Fibroblast of skin of right quadriceps (primary cell): ENCODE measurements around the gene INPP5F.

Experiments used
- DNase-seq: peaks from one replicate; pipeline ENCODE4 v3.0.0-alpha.2; 2013

Gene INPP5F, protein sequence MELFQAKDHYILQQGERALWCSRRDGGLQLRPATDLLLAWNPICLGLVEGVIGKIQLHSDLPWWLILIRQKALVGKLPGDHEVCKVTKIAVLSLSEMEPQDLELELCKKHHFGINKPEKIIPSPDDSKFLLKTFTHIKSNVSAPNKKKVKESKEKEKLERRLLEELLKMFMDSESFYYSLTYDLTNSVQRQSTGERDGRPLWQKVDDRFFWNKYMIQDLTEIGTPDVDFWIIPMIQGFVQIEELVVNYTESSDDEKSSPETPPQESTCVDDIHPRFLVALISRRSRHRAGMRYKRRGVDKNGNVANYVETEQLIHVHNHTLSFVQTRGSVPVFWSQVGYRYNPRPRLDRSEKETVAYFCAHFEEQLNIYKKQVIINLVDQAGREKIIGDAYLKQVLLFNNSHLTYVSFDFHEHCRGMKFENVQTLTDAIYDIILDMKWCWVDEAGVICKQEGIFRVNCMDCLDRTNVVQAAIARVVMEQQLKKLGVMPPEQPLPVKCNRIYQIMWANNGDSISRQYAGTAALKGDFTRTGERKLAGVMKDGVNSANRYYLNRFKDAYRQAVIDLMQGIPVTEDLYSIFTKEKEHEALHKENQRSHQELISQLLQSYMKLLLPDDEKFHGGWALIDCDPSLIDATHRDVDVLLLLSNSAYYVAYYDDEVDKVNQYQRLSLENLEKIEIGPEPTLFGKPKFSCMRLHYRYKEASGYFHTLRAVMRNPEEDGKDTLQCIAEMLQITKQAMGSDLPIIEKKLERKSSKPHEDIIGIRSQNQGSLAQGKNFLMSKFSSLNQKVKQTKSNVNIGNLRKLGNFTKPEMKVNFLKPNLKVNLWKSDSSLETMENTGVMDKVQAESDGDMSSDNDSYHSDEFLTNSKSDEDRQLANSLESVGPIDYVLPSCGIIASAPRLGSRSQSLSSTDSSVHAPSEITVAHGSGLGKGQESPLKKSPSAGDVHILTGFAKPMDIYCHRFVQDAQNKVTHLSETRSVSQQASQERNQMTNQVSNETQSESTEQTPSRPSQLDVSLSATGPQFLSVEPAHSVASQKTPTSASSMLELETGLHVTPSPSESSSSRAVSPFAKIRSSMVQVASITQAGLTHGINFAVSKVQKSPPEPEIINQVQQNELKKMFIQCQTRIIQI

DNA sequence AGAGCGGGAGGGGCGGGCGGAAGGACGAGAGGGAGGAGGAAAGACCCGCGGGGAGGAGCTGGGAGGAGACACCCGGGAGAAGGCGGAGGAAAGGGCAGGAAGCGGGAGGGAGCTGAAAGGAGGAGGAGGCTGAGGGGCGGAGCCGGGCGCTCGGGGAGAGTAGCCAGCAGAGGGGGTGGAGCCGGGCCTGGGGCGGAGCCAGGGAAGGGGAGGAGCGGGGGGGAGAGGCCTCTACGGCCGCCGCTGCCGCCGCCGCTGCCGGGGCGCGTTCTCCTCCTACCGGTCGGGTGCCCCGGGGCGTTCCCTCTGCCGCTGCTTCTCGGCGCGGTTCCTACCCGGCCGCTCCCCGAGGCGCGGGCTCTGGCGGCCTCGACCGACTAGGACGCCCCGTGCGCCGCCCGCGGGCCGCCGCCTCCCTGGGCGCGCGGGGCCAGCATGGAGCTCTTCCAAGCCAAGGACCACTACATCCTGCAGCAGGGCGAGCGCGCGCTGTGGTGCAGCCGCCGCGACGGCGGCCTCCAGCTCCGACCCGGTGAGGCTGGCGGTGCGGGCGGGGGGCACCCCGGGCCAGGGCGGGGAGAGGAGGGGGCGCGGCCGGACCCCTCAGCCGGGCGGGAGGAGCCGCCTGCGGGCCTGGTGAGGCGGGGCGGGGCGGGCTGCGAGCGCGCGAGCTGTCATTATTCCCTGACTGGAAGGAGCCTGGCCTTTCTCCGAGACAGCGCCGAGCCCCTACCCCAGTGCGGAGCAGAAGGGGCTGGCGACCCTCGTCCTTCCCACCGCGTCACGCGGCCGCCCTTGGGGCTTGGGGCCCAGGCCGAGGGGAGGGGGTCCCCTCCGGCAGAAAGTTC is at the start of gene INPP5F:
TSS of gene INPP5F (plus strand) at position 223 of the 848 bp plus-strand sequence. CDS start at position 436, 213 bp downstream.
- DNase-seq = peak; percentile 98

DNA sequence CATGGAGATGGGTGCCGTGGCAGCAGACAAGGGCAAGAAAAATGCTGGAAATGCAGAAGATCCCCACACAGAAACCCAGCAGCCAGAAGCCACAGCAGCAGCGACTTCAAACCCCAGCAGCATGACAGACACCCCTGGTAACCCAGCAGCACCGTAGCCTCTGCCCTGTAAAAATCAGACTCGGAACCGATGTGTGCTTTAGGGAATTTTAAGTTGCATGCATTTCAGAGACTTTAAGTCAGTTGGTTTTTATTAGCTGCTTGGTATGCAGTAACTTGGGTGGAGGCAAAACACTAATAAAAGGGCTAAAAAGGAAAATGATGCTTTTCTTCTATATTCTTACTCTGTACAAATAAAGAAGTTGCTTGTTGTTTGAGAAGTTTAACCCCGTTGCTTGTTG is 48.7 kb upstream of the INPP5F start:
- no peak for DNase-seq

DNA sequence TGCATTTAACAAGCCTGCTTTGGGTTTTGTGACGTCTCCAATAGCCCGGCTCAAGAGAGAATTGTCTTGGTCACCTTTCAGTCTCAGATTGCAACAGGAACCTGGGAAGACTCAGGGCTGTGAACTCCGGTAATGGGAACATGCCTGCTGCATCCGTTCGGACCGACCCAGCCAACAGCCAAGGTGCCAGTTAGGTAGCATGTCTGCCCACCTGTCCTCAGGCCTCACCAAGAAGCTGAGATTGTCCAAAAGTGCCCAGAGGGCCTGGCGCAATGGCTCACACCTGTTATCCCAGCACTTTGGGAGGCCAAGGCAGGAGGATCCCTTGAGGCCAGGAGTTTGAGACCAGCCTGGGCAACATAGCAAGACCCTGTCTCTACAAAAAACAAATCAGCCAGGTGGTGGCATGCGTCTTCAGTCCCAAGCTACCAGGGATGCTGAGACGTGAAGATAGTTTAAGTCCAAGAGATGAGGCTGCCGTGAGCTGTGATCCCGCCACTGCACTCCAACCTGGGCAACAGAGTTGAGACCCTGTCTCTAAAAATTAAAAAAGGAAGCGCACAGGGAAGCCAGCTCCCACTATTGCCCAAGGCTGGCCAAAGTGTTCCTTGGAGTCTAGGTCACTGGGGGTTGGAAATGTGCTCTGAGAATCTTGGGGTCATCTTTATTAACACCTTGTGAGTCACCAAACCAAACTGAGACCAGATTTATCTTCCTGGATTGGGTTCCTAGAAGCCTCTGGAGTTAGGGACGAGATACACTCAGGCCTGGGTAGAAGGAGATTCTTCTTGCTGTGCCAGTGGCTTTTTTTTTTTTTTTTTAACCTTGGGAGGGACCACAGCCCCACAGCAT is 47.7 kb upstream of the INPP5F start:
- DNase-seq = no peak

DNA sequence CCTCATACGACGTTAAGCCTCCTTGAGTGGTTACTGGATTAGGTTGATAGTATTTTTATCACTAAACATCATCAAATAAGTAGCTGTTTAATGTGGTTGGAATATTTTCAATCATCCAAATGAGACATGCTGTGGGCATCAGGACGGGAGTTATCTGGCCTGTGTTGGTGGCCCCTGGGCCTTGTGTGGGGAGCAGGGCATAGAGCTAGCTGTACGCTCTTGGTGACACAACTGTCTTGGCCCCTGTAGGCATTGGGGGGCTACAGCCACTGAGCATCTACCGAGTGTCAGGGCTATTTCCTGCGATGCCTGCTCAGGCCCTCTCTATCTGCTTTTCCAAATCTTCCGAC is 46.4 kb upstream of the INPP5F start:
- no peak for DNase-seq

DNA sequence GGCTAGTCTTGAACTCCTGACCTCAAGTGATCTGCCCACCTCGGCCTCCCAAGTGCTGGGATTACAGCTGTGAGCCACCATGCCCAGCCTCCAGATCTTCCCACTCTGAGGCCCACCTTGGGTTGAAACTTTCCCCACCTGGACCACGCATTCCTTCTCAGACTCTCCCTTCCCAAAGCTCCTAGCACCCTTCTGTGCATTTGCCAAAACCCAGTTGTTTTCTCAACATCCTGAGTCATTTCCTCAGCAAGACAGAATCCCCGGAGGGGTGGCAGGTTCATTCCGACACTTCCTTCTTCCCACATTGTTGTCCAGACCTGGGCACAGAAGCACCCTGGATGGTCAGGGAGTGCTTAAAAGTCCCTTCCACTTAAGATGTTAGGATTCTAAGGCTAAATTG is 45.8 kb upstream of the INPP5F start:
- peak; percentile 65 for DNase-seq

DNA sequence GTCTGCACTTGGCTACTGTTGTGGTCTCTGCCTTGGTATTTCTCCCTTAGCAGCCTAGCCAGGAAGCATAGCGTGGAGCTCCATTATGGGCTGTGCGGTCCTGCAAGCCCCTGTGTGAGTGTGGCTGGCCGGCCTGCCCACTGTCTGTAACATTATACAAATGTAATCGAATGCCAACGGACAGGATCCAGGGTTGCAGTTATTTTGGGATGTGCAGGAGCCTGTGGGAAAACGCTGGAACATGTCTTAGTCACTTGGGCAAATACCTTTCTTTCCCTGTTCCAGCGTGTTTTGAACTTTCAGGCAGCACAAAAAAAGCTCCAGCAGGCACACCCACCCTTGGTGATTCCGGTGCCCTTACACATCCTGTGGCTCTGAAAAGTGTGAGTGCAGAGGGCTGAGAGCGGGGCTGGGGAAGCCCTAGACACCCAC is 45.2 kb upstream of the INPP5F start:
- peak; percentile 18 for DNase-seq

DNA sequence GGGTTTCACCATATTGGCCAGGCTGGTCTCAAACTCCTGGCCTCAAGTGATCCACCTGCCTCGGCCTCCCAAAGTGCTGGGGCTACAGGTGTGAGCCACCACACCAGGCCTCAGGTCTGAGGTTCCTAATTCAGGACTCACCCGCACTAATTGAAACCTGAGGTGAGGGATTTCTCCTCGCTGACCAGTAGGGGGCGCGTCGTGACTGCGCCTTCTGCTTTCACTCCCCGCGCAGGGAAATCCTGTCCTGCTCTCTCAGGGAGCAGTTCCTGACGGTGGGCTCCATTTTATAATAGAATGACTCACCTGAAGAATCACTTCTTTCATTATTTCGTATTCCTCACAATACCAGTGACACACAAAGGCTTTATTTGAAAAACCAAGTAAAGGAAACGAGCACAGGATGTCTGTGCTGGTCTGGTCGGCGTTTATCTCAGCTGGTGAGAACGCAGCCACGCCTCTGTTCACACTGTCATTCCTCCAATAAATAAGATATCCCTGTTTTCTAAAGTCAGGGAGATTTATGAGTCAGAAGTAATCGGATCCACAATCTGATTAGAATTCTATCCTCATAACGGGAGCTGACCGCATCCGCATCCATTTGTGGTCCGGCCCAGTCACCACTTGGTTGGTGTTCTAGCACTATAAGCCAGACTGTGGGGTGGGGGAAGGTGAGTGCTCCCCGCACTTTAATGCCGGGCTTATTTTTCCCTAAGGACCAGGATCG is 39.2 kb upstream of the INPP5F start:
- DNase-seq = peak; percentile 82

DNA sequence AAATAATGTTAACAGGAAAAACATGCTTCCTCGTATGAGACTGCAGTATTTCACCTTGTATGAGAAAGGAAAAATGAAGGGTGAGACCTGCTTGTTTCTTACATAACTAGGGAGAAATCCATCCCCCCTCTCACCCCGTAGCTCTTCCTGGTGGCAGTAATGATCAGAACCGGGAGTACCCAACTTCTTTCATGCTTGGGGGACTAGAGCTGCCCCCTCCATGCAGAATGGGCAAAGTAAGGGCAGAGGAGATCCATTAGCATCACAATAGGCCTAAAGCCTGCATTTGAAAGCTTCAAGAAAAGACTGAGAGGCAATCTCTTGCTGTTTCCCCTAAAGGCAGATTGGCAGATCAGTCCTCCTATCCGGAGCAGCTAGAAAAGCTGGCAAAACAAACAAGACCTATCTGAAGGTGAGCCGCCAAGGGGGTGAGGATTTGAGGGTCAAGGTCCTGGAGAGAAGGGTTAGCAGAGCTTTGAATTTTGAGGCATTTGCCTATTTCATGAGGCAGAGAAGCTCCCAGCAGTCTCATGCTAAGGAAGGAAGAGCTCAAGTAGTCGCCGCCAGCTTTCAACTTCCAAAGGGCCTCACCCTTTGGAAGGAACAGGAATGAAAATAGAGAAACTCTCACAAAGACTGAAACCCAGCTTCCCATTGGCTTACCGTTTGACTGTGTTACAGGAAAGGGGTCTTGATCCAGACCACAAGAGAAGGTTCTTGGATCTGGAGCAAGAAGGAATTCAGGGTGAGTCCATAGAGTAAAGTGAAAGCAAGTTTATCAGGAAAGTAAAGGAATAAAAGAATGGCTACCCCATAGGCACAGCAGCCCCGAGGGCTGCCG is 38.4 kb upstream of the INPP5F start:
- no peak for DNase-seq

DNA sequence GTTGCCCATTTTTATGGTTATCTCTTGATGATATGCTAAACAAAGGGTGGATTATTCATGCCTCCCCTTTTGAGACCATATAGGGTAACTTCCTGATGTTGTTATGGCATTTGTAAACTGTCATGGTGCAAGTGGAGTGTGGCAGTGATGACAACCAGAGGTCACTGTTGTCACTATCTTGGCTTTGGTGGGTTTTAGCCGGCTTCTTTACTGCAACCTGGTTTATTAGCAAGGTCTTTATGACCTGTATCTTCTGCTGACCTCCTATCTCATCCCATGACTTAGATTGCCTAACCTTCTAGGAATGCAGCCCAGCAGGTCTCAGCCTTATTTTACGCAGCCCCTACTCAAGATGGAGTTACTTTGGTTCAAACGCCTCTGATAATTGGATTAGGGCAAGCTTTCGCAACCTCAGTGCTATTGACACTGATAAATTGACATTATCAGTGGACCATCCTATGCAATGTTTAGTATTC is 37.8 kb upstream of the INPP5F start:
- DNase-seq = no peak

DNA sequence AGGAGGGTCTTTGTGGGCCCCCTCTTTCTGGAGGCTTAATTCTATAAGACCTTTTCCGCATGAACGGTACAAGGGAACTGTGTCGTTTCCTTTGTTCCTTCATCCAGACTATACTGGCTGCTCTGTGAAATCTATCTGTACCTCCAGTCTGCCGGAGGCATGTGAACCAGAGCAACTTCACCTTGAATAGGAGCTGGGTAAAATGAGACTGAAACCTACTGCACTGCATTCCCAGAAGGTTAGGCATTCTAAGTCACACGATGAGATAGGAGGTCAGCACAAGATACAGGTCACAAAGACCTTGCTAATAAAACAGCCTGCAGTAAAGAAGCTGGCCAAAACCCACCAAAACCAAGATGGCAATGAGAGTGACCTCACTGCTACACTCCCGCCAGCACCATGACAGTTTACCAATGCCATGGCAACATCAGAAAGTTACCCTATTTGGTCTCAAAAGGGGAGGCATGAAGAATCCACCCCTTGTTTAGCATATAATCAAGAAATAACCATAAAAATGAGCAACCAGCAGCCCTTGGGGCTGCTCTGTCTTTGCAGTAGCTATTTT is 36.8 kb upstream of the INPP5F start:
- DNase-seq = no peak

DNA sequence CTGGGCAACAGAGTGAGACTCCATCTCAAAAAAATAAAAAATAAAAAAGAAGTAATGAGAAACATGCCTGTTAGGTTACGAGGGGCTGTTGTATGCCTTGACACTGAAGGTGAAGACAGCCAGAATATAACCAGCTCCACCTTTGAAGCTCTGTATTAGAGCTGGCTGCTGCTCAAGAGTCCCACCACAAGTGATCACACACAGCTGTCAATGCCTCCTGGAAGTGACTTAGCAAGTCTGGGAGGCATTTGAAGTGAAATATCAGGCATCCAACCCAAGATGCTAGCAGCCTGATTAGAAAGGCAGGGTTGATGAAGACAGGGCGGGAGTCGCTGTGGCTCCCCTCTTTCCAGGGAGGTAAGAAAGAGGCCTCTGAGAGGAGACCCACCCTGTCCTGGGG is 34.1 kb upstream of the INPP5F start:
- DNase-seq = no peak

DNA sequence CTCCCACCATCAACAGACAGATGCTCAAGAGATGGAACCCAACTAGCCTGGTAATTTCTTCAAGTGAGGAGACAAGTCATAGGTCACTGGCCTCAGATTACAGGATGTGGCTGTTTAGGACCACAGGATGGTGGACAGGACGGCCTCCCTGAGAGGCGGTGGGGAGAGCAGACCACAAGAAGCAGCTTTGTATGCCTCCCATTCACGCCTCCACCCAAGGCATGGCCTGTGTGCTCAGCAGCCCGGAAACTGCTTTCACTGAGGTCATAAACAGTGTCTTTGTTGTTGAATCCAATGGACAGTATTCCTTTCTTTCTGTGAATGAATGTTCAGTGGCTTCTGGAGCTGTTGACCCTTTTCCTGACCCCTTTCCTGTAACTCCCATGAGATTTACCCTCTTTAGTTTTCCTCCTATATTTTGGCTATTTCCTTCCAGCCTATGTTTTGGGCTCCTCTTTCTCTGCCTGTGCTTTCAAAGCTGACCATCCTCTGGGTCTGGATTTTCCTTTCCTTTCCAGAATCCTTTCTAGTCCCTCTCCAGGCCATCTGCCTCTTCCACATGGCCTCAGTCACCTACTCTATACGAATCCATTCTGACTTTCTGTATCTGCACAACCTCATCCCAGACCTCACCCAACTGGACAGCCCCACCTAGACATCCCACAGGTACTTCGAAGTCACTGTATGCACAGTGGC is 32.4 kb upstream of the INPP5F start:
- DNase-seq = no peak

DNA sequence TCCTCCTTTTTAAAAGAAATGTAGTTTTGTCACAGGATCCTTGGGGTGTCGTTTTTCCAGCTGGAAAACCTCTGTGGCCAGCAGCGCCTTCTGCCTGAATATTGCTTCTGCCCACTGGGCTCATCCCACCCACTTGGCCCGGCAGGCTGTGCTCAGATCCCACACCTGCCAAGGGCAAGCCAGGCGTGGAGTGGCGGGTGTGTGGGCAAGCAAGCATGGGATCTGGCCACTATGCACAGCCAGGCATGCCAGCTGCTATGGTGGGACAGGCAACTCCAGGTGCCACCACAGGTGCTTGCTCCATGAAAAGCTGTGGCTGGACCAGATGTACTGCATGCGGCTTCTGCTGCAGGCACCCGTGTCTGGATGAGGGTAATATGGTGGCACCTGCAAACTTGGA is 31.2 kb upstream of the INPP5F start:
- no peak for DNase-seq

DNA sequence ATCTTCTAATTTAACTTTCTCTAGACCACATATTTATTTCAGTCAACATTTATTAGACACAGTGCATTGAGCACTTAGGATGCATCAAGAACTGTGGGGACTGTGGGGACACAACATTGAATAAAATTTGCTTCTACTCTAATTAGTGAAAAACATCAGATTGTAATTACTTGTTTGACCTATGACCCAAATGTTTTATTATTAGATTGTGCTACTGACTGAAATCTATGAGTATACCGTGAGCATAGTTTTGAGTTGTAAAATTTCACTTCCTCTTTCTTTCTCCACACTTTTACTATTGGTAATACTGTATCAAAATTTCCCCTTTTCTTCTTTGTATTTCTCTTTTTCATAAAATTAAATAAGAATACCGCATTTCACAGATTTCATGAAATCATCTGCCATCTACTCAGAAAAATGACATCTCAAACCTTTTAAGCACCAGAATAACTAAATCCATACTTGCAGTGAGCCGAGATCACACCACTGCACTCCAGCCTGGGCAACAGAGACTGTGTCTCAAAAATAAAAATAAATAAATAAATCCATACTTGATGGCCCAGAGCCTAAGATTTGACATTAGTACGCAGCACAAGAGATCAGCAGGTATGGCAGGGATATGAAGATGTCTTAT is 25.4 kb upstream of the INPP5F start:
- DNase-seq = no peak

DNA sequence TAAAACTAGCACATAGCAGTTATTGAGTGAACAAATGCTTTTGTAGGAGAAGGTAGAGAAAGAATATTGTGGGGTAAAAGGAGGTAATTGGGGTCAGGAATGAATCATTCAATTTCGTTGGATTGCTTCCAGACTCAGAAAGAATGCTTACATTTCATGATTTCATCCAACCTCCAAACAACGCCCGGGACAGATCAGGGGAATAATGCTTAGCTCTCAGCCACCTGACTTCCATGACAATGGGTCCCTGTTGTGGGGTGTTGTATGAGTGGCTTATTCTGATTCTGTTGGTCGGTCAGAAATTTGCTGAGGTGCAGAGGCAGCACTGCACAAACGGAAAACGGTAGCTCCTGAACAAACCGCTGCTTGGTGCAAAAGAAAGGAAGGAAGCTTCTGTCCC is 24.0 kb upstream of the INPP5F start:
- peak; percentile 53 for DNase-seq

DNA sequence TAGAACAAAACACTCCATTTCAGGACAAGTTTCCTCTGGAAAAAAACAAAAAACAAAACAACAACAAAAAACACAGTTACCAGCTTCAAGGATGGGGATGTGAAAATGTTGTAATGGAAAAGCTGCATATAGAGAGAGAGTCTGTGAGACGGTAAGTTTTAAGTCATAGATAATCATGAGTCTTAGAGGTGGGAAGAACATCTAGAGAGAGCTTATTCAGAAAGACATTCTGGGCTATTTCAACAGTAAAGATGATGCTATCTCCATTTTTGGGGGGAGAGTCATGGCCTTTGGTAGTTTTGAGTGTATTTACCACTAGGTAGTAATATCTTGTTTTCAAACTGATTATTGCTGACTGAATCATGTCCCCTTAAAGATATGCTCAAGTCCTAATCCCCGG is 23.3 kb upstream of the INPP5F start:
- DNase-seq = no peak

DNA sequence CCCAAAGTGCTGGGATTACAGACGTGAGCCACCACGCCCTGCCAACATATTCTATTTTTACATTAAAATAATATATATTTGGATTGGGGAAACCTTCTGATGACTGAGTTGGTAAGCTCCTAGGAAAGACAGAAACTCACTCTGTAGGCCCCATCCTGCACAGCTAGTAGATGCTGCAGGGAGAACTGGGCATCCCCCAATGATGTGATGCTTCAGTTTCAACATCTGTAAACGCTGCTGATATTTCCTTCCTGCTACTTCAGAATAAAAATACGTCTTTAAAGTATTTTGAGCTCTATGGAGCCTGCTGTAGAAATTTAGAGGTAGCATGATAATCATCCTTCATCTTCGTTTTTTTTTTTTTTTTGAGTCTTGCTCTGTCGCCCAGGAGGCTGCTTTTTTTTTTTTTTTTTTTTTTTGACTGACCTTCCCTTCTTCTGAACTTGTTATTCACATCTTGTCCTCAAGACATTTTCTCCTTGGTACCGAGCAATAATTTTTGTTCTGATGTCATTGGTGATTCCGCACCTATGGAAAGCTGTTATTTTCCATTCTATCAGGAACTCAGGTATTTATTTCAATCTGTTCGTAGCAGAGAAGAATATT is 21.8 kb upstream of the INPP5F start:
- no peak for DNase-seq

DNA sequence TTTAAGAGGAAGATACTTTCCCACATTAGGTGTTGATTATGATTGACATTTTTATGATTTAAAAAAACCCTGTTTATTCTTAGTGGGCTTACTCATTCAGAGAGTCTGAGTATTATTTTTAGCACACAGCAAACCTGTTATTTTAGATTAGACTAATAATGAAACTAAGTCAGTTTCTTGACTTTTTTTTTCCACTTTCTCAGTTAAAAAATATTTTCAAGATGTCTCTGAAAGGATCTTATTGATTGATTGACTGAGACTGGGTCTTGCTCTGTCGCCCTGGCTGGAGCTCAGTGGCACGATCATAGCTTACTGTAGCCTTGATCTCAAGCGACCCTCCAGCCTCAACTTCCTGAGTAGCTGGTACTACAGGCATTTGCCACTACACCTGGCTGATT is 20.4 kb upstream of the INPP5F start:
- no peak for DNase-seq
